Iris pigment epithelial cell (primary cell): ENCODE data around the gene RNF157.
"Not testable (repeated sequence)": the region's sequence is repeated elsewhere in the genome, so short reads cannot be mapped to it uniquely, and the experiment has no call there.

ENCODE experiments used
- DNase-seq: peaks from one replicate; pipeline ENCODE4 v3.0.0-alpha.2; 2011; ENCODE audit warnings: low read depth

RNF157 gene

GRCh38 chr17:76232342-76232741 lies 8.0 kb downstream of the RNF157 start:
- peak; percentile 78 for DNase-seq

- DNase-seq = not testable (repeated sequence)
These were observed 13.5 kb downstream of the RNF157 start for GRCh38 chr17:76226749-76227148.

- DNase-seq = not testable (repeated sequence)
These were observed 14.8 kb downstream of the RNF157 start for GRCh38 chr17:76225373-76226086.

- no peak for DNase-seq
These were observed 16.5 kb downstream of the RNF157 start for GRCh38 chr17:76223802-76224201.

GRCh38 chr17:76219670-76220383 lies 20.5 kb downstream of the RNF157 start:
- DNase-seq = no peak

GRCh38 chr17:76217081-76217480 lies 23.2 kb downstream of the RNF157 start:
- no peak for DNase-seq

GRCh38 chr17:76213491-76213890 lies 26.8 kb downstream of the RNF157 start:
- no peak for DNase-seq

GRCh38 chr17:76208120-76208519 lies 32.2 kb downstream of the RNF157 start:
- no peak for DNase-seq

GRCh38 chr17:76207275-76208059 lies 32.8 kb downstream of the RNF157 start:
- DNase-seq = peak; percentile 21

GRCh38 chr17:76205542-76206144 lies 34.6 kb downstream of the RNF157 start:
- not testable (repeated sequence) for DNase-seq

- peak; percentile 82 for DNase-seq
These were observed 36.0 kb downstream of the RNF157 start for GRCh38 chr17:76204277-76204676.

GRCh38 chr17:76200354-76200753 lies 39.9 kb downstream of the RNF157 start:
- no peak for DNase-seq

GRCh38 chr17:76199469-76199868 lies 40.8 kb downstream of the RNF157 start:
- no peak for DNase-seq

- no peak for DNase-seq
These were observed 41.6 kb downstream of the RNF157 start for GRCh38 chr17:76198702-76199101.

GRCh38 chr17:76197911-76198310 lies 42.4 kb downstream of the RNF157 start:
- DNase-seq = no peak

GRCh38 chr17:76196675-76197074 lies 43.6 kb downstream of the RNF157 start:
- peak; percentile 10 for DNase-seq

- no peak for DNase-seq
These were observed 44.8 kb downstream of the RNF157 start for GRCh38 chr17:76195281-76196096.

- no peak for DNase-seq
These were observed 46.7 kb downstream of the RNF157 start for GRCh38 chr17:76193591-76193990.

GRCh38 chr17:76191896-76192295 lies 48.4 kb downstream of the RNF157 start:
- DNase-seq = no peak

- DNase-seq = no peak
These were observed 50.6 kb downstream of the RNF157 start for GRCh38 chr17:76189741-76190140.

GRCh38 chr17:76189247-76189646 lies 51.0 kb downstream of the RNF157 start:
- DNase-seq = no peak
